Right renal cortex interstitium (tissue), 3 donors: ENCODE data around the gene FRMPD2. TPM values are rescaled to one million over a fixed set of nuclear protein-coding genes. Genes with fewer than 3 reads are reported as not detected.
A peak's percentile ranks its signal among the peaks of the same experiment; 100 is the strongest.
"Not testable (repeated sequence)": the region's sequence is repeated elsewhere in the genome, so short reads cannot be mapped to it uniquely, and the experiment has no call there.

ENCODE experiments used
- DNase-seq, 3 donors: peaks; one replicate each; pipeline ENCODE4 v3.0.0-alpha.2; 2013; ENCODE audit warnings: low read depth in 3 of 3, low spot score in 2 of 3
- polyA plus RNA-seq, 3 donors: library from polyadenylated mRNA; unstranded; fragments of 120-200 nt; gene quantifications; one replicate each; pipeline ENCODE4 v1.2.1, GENCODE V29; 2013; ENCODE audit not compliant: insufficient read length in 3 of 3

Gene FRMPD2
- polyA plus RNA-seq, 3 donors, result 0.55 to 0.72 (median 0.57) TPM

DNA sequence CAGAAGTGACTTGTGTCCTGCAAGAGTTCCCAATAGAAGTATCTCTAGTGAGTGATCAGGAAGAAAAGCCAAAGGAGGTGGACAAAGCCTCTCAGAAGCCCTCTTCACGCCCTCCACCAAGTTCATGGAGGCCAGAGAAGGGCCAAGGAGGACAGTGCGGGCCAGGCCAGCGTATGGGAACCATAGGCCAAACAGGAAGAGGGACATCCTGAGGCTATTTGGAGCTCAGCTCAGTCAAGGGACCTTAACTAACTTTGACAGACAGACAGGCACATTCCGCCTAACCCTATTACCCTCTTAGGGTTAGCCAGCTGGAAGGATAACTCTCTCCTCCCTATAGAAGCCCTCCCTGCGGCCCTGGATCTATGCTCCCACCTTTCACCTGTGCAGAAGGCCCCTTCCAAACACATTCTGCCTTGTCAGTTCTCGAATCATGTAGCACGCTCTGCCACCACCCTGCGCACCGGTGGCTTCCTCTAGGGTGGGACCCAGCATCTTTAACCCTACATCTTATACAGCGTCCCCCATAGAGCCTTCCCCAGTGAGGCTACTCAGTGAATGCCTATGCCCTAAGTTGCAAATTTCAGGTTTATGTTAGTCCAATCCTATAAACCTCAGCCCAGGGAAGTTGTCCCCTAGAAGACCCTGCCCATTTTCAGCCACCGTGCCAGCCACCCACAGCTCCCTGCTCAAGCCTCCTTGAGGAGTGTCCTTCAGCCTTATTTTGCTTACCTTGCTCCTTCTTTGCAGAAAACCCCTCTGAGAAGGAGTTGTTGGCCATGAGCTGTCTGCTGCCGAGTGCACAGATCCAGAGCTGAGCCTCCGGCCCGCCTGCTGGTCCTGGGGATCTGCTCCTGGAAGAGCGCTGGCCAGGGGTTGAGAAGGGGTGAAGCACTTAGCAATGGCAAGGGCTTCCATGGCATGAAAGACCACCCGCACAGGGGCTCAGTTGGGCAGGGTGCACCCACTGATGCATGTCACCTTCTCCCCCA, 36.9 kb downstream of the FRMPD2 start:
- DNase-seq, result no peak

- no peak for DNase-seq
These were observed 38.3 kb downstream of the FRMPD2 start for GRCh38 chr10:48236199-48236621.

DNA sequence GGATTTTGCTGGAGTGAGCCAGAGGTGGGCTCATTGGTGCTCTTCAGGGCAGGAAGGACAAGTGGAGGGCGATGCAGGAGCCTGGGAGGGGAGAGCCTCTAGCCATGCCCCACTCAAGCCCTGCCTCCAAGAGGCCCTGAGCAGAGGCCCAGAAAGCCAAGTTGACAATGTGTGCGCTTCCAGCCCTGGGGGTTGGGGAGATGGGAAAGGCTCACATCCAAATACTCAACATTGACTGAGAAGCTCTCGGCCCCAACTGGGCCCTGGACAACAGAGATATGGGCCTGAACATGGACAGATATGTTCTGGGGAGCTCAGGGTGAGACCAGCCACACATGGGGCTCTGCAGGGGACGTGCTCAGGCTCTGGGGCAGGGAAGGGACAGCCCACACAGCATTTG, 39.0 kb downstream of the FRMPD2 start:
- no peak for DNase-seq

- no peak for DNase-seq
These were observed 39.7 kb downstream of the FRMPD2 start for GRCh38 chr10:48234787-48235186.

DNA sequence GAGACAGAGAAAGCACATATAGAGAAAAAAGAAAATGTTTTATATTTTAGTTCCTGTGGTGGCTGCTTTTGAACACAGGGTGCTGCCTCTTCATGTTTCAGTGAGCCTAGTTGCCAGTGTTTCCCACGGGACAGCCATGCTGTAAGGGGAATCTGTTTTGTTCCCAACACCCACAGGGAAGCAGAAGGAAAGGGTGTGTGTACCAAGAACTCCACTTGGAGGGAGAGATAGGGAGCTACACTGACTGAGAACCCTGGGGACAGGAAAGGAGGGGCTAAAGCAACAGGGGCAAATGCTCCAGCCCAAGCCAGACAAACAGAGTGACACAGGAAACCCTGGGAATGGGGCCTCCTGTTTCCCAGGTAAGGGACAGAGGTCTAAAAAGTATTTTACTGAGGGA, 40.2 kb downstream of the FRMPD2 start:
- DNase-seq, result no peak

DNA sequence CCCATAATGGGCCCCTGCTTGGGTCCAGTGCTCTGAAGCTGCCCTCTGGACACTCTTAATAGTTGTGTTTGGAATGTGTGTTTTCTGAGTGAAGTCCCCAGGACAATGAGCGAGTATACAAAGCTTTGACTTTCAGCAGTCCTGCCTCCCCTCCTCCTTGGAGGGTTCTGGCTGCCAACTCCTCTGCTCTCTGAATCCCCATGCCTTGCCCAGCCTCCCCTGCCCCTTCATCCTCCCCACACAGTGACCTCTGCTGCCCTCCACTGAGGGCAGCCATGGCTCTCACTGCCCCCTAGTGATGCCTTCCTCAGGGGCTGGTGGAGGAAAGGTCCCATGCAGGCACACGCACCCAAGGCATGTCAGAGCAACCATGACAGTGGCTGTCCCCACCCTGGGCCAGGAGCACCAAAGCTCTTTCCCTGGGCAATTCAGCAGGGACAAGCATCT, 40.9 kb downstream of the FRMPD2 start:
- DNase-seq, result no peak

DNA sequence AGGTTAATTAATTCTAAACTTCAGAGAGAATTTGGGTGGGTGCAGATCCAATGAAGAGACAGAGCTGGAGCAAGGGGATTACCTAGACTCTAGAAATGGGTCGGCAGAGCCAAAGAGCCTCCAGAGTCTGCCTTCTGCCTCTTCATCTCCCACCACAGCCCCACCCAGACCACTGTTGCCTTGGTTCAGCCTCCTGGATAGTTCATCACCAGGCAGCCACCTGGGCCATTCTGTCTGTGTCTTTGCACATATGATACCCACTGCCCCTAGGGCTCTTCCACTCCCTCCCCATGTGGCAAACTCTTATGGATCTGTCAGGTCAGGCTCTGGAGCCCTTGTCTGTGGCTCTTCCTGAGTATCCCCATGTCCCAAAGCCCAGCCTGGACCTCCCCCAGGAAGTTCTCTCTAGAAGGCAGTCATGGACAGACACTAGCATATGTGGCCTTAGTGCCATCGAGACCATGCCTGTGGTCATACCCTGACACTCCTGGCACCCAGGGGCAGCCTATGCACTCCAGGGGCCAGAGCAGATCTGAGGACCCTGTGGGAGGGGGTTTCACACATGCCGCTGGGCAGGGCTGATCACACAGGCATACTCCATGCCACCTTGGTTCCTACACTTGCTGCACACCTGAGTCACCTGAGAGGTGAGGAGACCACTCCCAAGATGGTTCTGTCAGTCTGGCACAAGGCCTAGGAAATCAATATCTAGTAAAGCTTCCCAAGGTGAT, 41.6 kb downstream of the FRMPD2 start:
- DNase-seq, result no peak

GRCh38 chr10:48231699-48232315, 42.7 kb downstream of the FRMPD2 start:
- no peak for DNase-seq

DNA sequence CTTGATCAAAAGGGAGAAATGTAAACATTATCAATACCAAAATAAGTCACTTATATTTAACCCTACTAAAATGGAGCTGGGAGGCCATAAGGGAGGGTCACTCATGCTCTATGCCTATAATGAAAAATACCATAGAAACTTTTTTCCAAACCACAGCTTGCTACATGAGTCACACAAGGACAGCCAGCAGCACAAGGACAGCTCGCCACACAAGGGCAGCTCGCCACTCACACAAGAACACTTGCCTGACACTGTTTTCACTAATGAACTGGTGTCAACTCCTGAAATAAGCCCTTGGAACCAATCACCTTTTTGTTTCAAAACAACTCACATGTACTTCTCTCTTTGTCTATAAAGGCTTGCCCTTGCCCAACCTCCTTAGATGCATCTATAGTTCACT, 43.3 kb downstream of the FRMPD2 start:
- no peak for DNase-seq

GRCh38 chr10:48227213-48227612, 47.3 kb downstream of the FRMPD2 start:
- no peak for DNase-seq

GRCh38 chr10:48224979-48225560, 49.4 kb downstream of the FRMPD2 start:
- DNase-seq, result no peak

DNA sequence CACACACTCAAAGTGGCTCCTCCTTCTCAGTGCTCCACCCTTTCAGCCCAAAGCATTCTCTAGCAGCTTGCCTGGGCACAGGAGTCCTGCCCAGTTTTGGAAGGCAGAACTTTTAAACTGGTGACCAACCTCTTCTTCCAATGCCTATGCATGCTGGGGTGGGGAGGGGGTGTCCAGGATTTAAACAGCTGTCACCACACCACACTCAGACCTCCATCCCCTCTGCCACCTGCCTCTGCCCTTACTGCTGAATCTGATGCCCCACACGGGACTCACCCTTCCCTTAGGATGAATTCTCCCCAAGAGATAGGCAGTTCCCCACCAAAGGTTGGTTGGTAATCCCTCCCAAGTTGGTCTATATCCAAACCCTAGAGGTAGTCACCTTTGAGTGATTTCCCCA, 50.2 kb downstream of the FRMPD2 start:
- no peak for DNase-seq

GRCh38 chr10:48221814-48222213, 52.7 kb downstream of the FRMPD2 start:
- no peak for DNase-seq

- not testable (repeated sequence) for DNase-seq
These were observed 53.5 kb downstream of the FRMPD2 start for GRCh38 chr10:48221031-48221430.

GRCh38 chr10:48219194-48219593, 55.3 kb downstream of the FRMPD2 start:
- DNase-seq, result no peak

DNA sequence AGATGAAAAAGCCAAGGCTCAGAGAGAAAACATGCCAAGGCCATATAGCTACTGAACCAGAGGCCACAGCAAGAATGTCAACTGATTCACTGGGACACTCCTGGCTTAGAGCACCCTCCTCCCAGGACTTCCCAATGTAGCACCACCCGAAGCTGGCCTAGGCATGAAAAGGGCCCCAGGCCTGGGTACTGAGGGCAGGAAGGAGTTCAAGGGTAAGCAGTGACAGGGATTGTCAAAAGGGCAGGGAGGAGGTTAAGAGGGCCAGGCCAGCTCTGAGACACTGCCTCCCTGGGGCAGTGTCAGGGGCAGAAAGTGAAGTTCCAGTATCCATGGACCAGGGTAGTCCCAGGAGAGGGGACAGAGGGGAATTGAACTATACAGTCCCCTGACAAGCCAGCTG, 57.8 kb downstream of the FRMPD2 start:
- no peak for DNase-seq

GRCh38 chr10:48216204-48216505, 58.3 kb downstream of the FRMPD2 start:
- no peak for DNase-seq

- peak in 2 of 3 donors; percentile 12 to 13 for DNase-seq
These were observed 58.9 kb downstream of the FRMPD2 start for GRCh38 chr10:48215486-48216203.

GRCh38 chr10:48214716-48215485, 59.6 kb downstream of the FRMPD2 start:
- no peak for DNase-seq

GRCh38 chr10:48213047-48213446, 61.4 kb downstream of the FRMPD2 start:
- no peak for DNase-seq
